GM21381 (cell line): ENCODE measurements around the gene ANKRD36.
"Not testable (repeated sequence)": the region's sequence is repeated elsewhere in the genome, so short reads cannot be mapped to it uniquely, and the experiment has no call there.

Experiments used
- ATAC-seq: cut with Tn5 transposase; IDR thresholded peaks from one replicate; pipeline ENCODE4 v1.9.1; 2021; ENCODE audit warnings: mild to moderate bottlenecking, moderate library complexity; ENCODE audit not compliant: unreplicated experiment

Gene ANKRD36

GRCh38 chr2:97276232-97276798 lies 163.4 kb downstream of the ANKRD36 start:
- ATAC-seq = not testable (repeated sequence)

- ATAC-seq = not testable (repeated sequence)
Measured at GRCh38 chr2:97285187-97285586, 172.2 kb downstream of the ANKRD36 start.

GRCh38 chr2:97293687-97294086 lies 180.7 kb downstream of the ANKRD36 start:
- ATAC-seq = not testable (repeated sequence)
